HL-60 (cell line): ENCODE results near the gene VRK2.

Source experiments
- CTCF ChIP-seq: IDR thresholded peaks from one replicate; pipeline ENCODE4 v1.5.1; 2011; ENCODE audit warnings: low read length, control low read depth, inconsistent platforms; ENCODE audit not compliant: insufficient read depth
- GABPA ChIP-seq: IDR thresholded peaks from 2 replicates; pipeline ENCODE4 v1.6.1; 2012; ENCODE audit warnings: low read depth
- POLR2AphosphoS5 ChIP-seq: IDR thresholded peaks from 2 replicates; pipeline ENCODE4 v1.6.1; 2012; ENCODE audit warnings: low read depth
- SPI1 ChIP-seq: IDR thresholded peaks from 2 replicates; pipeline ENCODE4 v1.6.1; 2012; ENCODE audit warnings: low read depth, mild to moderate bottlenecking, borderline replicate concordance
- TF ChIP-seq, protein P1 (sequence below): IDR thresholded peaks from 2 replicates; pipeline ENCODE4 v1.6.1; 2012; ENCODE audit warnings: low read depth; ENCODE audit not compliant: insufficient replicate concordance

DNA sequence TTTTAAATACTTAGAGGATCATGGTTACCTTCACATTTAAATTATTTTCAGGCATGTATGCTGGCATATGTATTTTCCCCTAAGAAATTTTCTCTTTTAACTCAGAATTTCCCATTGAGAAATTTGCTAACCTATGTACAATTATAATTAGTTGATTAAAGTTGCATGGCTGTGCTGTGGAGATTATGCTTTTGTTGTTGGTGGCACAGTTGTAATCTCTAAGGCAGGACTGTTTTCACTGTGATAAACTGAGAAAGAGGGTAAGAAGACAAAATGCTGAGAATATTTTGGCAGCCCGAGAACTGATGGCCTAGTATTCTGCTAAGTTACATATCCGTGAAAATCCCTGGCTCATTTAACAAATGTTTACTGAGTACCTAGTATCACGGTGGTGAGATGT lies 1.4 kb downstream of the VRK2 start:
- TF ChIP-seq CTCF = no peak
- TF ChIP-seq POLR2AphosphoS5 = no peak
- no peak for TF ChIP-seq SPI1
- TF ChIP-seq, protein P1, sequence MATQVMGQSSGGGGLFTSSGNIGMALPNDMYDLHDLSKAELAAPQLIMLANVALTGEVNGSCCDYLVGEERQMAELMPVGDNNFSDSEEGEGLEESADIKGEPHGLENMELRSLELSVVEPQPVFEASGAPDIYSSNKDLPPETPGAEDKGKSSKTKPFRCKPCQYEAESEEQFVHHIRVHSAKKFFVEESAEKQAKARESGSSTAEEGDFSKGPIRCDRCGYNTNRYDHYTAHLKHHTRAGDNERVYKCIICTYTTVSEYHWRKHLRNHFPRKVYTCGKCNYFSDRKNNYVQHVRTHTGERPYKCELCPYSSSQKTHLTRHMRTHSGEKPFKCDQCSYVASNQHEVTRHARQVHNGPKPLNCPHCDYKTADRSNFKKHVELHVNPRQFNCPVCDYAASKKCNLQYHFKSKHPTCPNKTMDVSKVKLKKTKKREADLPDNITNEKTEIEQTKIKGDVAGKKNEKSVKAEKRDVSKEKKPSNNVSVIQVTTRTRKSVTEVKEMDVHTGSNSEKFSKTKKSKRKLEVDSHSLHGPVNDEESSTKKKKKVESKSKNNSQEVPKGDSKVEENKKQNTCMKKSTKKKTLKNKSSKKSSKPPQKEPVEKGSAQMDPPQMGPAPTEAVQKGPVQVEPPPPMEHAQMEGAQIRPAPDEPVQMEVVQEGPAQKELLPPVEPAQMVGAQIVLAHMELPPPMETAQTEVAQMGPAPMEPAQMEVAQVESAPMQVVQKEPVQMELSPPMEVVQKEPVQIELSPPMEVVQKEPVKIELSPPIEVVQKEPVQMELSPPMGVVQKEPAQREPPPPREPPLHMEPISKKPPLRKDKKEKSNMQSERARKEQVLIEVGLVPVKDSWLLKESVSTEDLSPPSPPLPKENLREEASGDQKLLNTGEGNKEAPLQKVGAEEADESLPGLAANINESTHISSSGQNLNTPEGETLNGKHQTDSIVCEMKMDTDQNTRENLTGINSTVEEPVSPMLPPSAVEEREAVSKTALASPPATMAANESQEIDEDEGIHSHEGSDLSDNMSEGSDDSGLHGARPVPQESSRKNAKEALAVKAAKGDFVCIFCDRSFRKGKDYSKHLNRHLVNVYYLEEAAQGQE = no peak
- no peak for TF ChIP-seq GABPA
